GM12864 (cell line): Measurements from ENCODE around the gene JPT2.

Experiments
- DNase-seq: peaks from one replicate; pipeline ENCODE4 v3.0.0-alpha.2; 2011; ENCODE audit warnings: low read depth
- H3K4me3 ChIP-seq: 2 replicates; pipeline ENCODE4 v1.5.1; 2011; ENCODE audit warnings: mild to moderate bottlenecking, low read depth, low read length, control low read depth
- CTCF ChIP-seq: IDR thresholded peaks from 2 replicates; pipeline ENCODE4 v1.5.1; 2011; ENCODE audit warnings: low read depth, mild to moderate bottlenecking, moderate library complexity, low read length, control low read depth, inconsistent platforms; ENCODE audit errors: missing control alignments

The JPT2 gene

DNA sequence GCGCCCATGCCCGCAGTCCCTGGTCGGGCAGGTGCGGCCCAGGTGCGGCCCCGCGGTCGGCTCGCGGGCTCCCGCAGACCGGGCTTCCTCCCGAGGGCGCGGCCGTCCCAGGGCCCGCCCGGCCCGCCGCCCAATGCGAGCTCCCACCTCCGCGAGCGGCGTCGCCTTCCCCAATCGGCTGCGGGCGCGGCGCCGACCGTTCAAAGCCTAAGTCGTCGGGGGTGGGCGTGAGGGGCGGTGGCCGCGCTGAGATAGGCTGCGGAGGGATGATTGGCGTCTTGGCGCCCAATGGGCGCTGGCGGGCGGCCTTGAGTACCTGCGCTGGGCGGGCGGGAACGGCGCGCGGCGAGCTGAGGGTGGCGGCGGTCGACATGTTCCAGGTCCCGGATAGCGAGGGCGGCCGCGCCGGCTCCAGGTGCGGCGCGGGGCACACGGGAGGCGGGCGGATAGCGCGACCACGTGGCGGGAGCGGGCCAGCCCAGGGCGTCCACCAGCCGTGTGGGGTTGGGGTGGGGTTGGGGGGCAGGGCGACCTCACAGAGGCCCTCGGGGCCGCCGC is at the start of gene JPT2:
Gene JPT2 (plus strand): TSS at position 338 of the 558 bp plus-strand sequence. CDS start 34 bp downstream, at position 372.
- peak; percentile 88 for DNase-seq
- TF ChIP-seq CTCF, result no peak
- peak within 1 kb of the TSS; percentile 82 for H3K4me3 ChIP-seq

DNA sequence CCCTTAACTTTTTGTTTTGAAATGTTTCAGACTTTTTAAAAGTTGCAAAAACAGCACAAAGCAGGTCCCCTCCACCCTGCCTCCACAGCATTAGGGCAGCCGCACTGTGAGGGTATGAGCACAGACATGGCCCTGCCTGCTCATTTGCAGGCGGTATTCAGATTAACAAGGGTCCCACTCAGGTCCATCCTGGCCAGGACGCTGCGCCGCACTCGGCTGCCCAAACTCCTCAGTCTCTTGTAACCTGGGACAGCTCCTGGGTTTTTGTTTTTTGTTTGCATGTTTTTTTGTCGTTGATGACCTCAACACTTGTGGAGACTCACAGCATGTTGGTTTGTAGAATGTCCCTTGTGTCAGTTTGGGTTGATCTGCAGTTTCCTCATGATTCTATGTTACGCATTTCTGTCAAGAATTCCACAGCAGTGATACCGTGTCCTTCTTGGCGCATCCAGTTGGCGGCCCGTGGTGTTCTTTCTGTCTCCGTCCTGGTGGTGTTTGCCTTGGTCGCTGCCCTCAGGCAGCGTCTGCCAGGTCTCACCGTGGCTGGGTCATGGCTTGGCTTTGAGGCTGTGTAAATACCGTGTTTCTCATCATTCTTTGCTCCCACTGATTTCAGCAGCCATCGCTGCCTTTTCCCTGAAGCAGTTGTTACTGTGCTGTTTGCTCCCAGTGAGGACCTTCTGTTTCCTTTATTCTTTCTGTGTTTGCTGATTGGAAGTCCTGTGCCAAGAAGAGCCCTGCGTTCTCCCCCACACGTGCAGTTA is 47.4 kb upstream of the JPT2 start:
- H3K4me3 ChIP-seq, result no peak overlapping the region
- DNase-seq, result no peak
- no peak for TF ChIP-seq CTCF

- no peak for TF ChIP-seq CTCF
- no peak for DNase-seq
- H3K4me3 ChIP-seq, result no peak overlapping the region
Measured at GRCh38 chr16:1631230-1631629, 46.8 kb upstream of the JPT2 start.

DNA sequence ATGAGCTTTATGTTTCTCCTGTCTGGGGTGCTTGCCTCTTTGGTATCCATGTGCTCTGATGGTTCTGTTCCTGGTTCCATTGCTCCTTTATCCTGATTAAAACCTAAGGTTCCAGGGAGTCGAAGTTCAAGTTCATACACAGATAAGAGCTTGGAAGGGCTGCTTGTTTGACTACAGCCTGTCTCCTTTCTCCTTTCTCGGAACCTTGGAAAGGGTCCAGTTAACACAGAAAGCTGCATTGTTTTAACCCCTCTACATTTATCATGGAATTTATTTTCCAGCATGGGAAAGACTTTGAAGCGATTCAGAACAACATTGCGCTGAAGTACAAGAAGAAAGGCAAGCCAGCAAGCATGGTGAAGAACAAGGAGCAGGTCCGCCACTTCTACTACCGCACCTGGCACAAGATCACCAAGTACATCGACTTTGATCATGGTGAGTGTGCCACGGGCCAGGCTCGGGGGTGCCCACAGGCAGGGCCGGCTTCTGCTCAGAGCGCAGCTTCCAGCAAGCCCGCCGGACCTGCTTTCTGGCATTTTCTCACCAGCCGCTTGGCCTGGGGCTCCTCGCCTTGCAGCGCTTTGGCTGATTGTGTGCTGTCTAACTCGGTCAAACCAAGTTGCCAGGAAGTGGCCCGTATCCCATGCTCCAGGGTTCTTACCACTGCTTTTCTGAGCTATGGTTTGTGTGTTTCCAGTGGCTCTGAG is 46.0 kb upstream of the JPT2 start:
- no peak overlapping the region for H3K4me3 ChIP-seq
- TF ChIP-seq CTCF, result no peak
- no peak for DNase-seq

DNA sequence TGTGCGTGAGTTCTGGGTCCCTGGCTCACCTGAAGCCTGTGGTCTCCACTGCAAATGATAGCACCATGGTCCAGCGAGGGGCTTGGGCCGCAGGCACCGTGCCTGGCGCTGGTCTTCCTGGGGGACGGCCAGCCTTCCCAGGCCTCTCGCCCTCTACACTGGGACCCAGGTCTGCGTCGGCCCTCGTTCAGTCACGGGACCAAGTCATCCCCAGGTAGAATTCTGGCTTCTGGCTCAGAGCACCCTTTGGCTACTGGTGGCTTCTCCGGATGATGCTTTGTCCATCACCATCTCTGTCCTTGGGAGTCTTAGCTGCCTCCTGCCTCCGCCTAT is 45.5 kb upstream of the JPT2 start:
- no peak overlapping the region for H3K4me3 ChIP-seq
- no peak for TF ChIP-seq CTCF
- no peak for DNase-seq

- no peak for TF ChIP-seq CTCF
- no peak overlapping the region for H3K4me3 ChIP-seq
- DNase-seq, result no peak
Measured at GRCh38 chr16:1633310-1633709, 44.8 kb upstream of the JPT2 start.
